ENCODE measurements around the gene SLC16A10. TPM values are rescaled to one million over a fixed set of nuclear protein-coding genes. Genes with fewer than 3 reads are reported as not detected.

SLC16A10 gene
- total and polyA plus RNA-seq, 2 of the 13 experiments (the other 11 are each of a cell fraction or from before 2014, with no cell fraction given), result 8.2 to 20.1 TPM

GRCh38 chr6:111256646-111257045, 169.3 kb downstream of the SLC16A10 start:
- ChIA-PET CTCF (ENCODE audit: low intra/inter-chr PET ratio, low total read pairs) (no interaction called here), POLR2A (no interaction called here)
- H4K20me1 ChIP-seq (ENCODE audit: insufficient read depth, low read length), result no peaks in the 10 kb centered on the region
- no peaks in the 10 kb centered on the region for H3K27me3 ChIP-seq (ENCODE audit: control insufficient read depth in 1 of 2, insufficient read depth in 2 of 2, low read length in 2 of 2)
- ATAC-seq (no peak), FAIRE-seq (no peak), DNase-seq (ENCODE audit: low spot score) (peak; percentile 42)
- no peaks in the 10 kb centered on the region for H3K9me3 ChIP-seq (ENCODE audit: low read length)
- intact Hi-C loops (cut with micrococcal nuclease; ENCODE audit: unreplicated experiment), result loop anchor here (1.0 to 5.0 kb wide), 3 partner anchors 169 to 245 kb away; partner anchors contain the start of gene SLC16A10
- H3K27ac ChIP-seq (ENCODE audit: extremely low read length, insufficient read depth, low read length), result no peak overlapping the region
- TF ChIP-seq ZNF362 (CRISPR knock-in tag; IDR thresholded peaks at IDR 0.05; ENCODE audit: borderline replicate concordance), result peak; percentile 94
- no peak for TF ChIP-seq ZNF33A (CRISPR knock-in tag; IDR thresholded peaks at IDR 0.05; ENCODE audit: borderline replicate concordance)
- peak; percentile 58 for TF ChIP-seq STAG1 (CRISPR knock-in tag; IDR thresholded peaks at IDR 0.05)
- TF ChIP-seq SMC3 (IDR thresholded peaks at IDR 0.05; ENCODE audit: low read length), result 0 out of 2 replicates have a peak, but pooled peaks have one; percentile 9
- peak; percentile 11; the same call in 1 of the 2 replicates for TF ChIP-seq CEBPG (CRISPR knock-in tag; IDR thresholded peaks at IDR 0.05)
- TF ChIP-seq CTCF (CRISPR knock-in tag; IDR thresholded peaks at IDR 0.05), result peak; percentile 47
- TF ChIP-seq ZNF337 (CRISPR knock-in tag; IDR thresholded peaks at IDR 0.05; ENCODE audit: borderline replicate concordance, low read depth), result no peak
- peaks cover 49% of the 10 kb centered on the region for H3K4me1 ChIP-seq (ENCODE audit: insufficient read depth, low read length)
- H3K79me2 ChIP-seq (ENCODE audit: insufficient read depth, low read length), result peaks cover 16% of the 10 kb centered on the region
- in situ Hi-C loops (cut with HindIII; ENCODE audit: extremely low pct_ligation_motif_present, low pct_unique_long_range_greater_than_20kb), result no loop called here
- H3K9ac ChIP-seq (ENCODE audit: insufficient read depth, low read depth, low read length), result no peak overlapping the region
- no peaks in the 10 kb centered on the region for H3K36me3 ChIP-seq (replicated peaks in 1 of 2; ENCODE audit: control insufficient read depth in 1 of 2, insufficient read depth in 2 of 2, low read length in 2 of 2)
- no TSS peak for BruUV-seq (replicated peaks)
- H3K4me2 ChIP-seq (ENCODE audit: low read depth, low read length), result 0 out of 2 replicates have a peak overlapping the region, but pooled peaks have one; percentile 38
- H2AFZ ChIP-seq (ENCODE audit: low read length), result no peak overlapping the region
- no peak overlapping the region for H3K4me3 ChIP-seq (replicated peaks in 1 of 3; ENCODE audit: insufficient read depth in 1 of 3, low read depth in 2 of 3, low read length in 3 of 3)
